ENCODE data around the gene INS.

DNA sequence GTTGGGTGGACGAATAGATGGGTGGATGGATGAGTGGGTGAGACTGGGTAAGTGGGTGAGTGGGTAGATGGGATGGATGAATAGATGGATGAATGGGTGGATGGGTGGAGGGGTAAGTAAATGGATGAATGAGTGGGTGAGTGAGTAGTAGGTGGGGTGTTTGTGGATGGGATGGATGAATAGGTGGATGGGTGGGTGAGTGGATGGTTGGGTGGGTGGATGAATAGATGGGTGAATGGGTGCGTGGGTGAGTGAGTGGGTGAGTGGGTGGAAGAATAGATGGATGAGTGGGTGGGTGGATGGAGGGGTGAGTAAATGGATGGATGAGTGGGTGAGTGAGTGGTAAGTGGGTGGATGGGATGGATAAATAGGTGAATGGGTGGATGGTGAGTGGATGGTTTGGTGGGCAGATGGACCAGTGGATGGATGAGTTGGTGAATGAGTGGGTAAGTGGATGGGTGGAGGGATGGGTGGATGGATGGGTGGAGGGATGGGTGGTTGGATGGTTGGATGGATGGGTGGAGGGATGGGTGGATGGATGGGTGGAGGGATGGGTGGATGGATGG, 34.4 kb downstream of the INS start:
- TF ChIP-seq CTCF (IDR thresholded peaks at IDR 0.05; ENCODE audit: insufficient read depth, low read length, poor library complexity, severe bottlenecking) (no peak), EZH2phosphoT487 (conservative IDR thresholded peaks at IDR 0.05; ENCODE audit: low read length) (no peak)

Data from SU-DHL-6 (cell line).